Effector CD4-positive, alpha-beta T cell (primary cell): ENCODE measurements around the gene XPO4.
A peak's percentile ranks its signal among the peaks of the same experiment; 100 is the strongest.
"Not testable (repeated sequence)": the region's sequence is repeated elsewhere in the genome, so short reads cannot be mapped to it uniquely, and the experiment has no call there.

Experiments
- DNase-seq: peaks from one replicate; pipeline ENCODE4 v3.0.0-alpha.2; 2020
- total RNA-seq: gene quantifications from one replicate; lab custom pipeline; 2026; lab: John Stamatoyannopoulos, UW

XPO4 gene
- 90.4 reads per million, percentile 80 among the genes with 10 or more reads in this experiment for total RNA-seq

DNA sequence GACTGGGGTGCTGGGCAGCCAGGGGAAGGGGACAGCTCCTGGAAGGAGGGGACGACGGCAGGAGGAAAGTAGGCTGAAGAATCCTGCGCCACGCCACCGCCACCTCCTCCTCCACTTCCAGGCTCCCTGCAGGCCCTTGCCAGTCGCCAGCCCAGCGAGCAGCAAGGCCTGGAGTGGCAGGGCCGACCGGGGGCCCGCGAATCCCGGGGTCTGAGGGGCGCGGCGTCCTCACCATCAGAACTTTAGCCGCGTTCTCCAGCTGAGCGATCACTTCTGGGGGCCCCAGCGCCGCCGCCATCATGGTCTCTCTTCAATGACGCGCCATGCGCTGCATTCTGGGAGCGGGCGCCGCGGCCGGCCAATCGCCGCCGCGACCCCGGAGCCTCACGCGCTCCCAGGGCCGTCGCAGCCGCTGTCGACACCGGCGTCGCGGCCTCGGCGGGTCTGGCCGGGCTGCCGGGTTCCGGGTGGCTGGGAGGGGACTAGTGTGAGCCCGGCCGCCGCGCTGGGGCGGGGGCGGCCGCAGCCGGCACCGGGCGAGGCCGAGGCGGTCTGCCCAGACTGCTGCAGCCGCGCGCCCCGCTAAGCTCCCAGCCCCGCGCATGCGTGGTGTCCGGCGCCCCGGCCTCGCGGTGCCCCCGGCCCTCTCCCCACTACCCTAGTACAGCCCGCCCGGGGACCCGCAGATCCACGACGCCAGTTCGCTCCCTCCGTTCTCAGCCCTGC lies at the start of gene XPO4:
XPO4 (minus strand) TSS at position 309 of the 726 bp plus-strand sequence; CDS start at position 301, 8 bp downstream.
- DNase-seq, result peak; percentile 67

DNA sequence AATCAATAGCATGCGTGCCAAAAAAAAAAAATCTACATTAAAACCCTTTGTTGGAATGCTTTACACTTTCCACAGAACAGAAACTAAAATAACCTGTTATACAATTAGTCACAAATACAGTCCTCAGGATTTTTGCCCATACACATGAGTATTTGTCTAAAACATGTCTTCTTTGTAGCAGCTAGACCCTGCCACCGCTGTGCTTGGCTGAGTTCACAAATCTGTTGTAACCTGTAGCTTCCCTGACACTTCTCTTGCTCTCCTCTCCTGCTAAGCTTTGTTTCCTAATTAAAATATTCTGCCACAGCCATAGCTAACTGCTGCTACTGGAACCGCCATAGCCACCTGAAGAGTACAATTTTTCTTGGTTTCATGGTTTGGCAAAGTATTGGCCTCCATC lies 45.5 kb upstream of the XPO4 start:
- not testable (repeated sequence) for DNase-seq

- no peak for DNase-seq
Measured at GRCh38 chr13:20945952-20946383, 43.4 kb upstream of the XPO4 start.

DNA sequence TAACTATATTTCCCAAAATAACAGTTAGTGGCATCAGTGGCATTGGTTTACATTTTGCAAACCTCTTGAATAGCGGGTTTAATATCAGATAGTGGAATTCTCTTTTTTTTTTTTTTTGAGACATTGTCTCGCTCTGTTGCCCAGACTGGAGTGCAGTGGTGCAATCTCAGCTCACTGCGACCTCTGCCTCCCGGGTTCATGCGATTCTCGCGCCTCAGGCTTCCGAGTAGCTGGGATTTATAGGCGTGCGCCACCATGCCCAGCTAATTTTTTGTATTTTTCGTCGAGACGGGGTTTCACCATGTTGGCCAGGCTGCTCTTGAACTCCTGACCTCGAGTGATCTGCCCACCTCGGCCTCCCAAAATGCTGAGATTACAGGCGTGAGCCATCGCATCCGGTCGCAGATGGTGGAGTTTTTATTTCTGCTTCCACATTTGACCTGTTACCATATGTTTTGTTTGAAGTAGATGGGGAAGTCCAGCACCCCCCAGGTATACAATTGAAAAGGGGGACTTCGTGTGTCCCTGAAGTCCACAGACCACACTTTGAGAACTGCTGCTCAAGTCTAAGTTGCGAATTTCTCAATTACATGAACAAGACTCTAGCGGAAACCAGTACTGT lies 40.5 kb upstream of the XPO4 start:
- DNase-seq, result no peak

DNA sequence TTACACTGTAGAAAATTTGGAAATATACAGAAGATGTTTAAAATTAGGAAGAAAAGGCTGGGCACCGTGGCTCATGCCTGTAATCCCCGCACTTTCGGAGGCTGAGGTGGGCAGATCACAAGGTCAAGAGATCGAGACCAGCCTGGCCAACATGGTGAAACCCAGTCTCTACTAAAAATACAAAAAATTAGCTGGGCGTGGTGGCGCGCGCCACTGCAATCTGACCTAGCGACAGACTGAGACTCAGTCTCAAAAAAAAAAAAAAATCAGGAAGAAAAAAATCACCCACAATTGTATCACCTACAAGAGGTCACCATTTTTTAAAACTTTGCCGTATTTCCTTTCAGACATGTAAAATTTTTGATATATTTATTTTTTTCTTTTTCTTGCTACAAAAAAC lies 38.0 kb upstream of the XPO4 start:
- not testable (repeated sequence) for DNase-seq

DNA sequence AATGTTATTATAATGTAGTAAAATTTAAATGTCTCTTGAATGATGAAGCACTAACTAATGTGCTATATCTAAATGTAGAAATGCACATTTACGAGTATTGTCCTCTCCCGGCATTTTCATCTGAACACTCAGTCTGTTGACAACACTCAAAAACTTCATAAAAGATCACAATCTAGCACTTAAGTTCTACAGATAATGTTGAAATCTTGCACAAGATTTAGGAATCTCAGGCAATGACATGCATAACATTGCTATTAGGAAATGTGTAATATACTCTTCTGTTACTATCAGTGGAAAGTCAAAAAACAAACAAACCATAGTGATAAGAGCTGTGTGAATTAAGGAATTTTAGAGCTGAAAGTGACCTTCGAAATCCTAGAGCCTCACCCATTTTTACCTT lies 37.5 kb upstream of the XPO4 start:
- DNase-seq, result no peak

- no peak for DNase-seq
Measured at GRCh38 chr13:20939662-20940061, 37.1 kb upstream of the XPO4 start.

DNA sequence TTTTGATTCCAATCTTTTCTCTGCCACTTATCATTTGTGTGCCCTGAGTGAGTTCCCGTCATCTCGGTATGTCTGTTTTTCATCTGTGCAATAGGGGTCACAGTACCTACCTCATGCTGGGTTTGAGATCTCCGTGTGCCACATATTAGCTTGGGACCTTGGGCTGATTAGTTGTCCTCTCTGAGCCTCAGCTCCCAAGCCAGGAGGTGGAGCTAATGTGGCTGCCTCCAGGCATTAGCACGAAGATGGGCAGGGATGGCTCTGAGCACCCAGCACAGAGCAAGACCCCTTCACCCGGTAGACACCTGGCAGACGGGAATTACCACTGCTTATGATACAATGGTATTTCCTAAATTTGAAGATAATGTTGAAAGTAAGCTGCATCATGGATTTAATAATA lies 35.8 kb upstream of the XPO4 start:
- no peak for DNase-seq

DNA sequence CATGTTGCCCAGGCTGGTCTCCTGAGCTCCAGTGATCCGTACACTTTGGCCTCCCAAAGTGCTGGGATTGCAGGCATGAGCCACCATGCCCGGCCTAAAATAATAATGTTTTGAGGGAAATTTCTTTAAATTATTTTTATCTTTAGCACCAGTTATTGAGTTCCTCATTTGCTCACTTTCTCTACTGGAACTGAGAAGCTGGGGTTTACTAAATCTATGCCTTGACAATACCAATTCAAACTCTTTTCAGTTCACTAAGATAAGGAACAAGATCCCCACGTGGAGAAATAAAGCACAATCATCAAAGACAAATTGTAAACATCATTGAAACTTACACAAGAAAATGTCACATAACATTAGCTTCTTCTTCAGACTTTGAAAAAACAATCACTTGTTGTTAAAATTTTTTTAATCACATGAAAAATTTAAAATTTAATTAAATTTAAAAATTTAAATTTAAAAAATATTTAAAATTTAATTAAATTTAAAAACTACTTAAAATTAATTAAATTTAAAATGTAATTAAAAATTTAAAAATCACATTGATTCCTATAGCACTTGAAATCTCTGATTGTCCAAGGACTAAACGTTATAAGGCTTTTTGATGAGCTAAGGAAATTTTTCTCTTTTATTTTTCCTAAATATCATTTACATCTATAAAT lies 25.2 kb upstream of the XPO4 start:
- no peak for DNase-seq

- DNase-seq, result not testable (repeated sequence)
Measured at GRCh38 chr13:20925395-20925790, 22.8 kb upstream of the XPO4 start.

DNA sequence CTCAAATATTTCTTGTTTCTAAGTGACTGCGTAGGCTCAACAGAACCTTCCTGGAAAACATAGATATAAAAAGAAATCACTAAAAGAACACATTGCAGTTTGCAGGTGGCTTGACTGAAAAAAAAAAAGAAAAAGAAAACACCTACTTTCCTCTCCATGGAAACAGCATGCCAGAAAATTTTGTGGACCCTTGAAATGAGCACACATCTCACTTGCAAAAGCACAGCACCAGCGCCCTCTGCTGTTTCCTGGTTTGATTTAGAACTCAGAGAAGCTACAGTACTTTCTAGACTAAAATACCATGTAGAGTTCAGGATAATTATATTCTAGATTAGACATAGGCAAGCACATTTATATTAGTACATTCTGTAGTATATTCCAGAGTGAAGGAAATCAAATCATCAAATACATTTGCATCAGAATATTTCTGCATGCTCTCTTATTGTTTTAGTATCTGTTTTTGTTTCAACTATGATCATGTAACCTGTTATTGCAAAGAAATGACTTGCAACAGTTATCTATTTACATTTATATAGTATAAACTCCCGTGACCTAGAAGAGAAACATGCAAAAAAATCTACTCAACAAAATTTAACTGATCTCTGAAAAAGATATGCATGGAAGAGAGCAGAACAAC lies 22.3 kb upstream of the XPO4 start:
- DNase-seq, result peak; percentile 71

- no peak for DNase-seq
Measured at GRCh38 chr13:20923272-20923671, 20.7 kb upstream of the XPO4 start.

DNA sequence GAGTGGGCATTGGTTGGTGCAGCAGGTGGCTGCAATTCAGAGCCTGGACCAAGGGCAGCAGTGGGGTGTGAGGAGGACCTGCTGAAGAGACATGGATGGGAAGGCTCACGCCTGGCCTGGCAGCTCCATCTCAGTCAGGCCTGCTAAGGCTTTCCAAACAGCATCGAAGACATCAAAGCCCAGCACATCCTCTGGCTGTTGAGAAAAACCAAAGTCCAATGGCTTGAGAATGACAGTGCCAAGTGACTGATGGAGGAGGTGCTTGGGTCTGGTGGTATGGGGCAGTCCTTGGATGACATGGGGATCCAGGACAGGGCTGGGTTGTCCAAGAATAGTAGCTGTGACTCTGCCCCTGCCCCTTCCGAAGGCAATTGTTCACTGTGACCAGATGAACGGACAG lies 19.0 kb upstream of the XPO4 start:
- no peak for DNase-seq

GRCh38 chr13:20915676-20916075 lies 13.1 kb upstream of the XPO4 start:
- DNase-seq, result not testable (repeated sequence)

DNA sequence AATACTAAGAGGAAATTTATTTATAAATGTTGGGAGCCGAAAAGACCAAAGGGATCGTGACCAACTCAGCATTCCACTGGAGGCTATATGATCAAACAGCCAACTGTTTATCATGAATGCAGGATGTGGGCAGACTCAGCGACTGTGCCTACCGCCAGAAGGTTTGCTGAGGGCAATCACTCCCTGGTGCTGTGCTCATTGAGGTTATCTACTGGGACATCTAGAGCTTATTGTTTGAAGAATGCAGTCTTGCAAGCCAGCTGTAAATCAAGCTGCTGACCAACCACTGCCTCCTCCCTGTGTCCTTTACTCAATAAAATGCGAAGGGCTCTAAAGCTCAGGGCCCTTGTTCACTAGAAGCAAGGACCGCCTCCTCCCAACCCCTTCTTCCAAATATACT lies 8.5 kb upstream of the XPO4 start:
- DNase-seq, result no peak

DNA sequence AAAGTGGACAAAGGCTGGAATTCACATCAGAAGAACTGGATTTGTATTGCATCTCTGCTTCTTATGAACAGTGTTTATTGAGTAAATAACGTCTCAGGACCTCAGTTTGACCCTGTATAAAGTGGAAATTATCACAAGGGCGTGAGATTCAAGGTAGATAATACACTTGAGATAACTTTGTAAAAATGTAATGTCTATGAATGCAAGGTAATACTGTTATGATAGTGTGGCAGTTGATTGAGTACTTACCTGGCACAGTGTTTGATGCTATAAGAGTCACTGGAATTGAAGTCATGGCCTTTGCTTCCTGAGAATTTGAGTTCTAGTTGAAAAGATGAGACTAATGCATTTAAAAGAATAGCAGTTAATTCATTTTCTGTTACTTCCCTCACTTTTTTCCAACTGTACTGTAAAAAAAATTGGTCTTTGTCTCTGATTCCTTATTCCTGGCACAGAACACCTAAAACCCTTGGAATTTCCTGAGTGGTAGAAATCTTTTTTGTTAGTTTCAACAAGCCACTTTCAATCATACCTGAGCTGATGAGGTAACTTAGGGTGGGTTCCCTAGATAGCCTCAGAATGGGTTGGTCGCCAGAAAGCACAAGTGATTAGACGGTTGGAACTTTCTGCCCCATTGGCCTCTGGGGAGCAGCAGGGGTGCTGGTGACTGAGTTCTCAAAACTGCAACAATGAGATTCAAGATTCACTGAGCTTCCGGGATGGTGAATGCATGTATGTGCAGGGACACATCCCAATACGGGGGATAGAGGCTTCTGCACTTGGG lies 6.4 kb upstream of the XPO4 start:
- DNase-seq, result no peak

DNA sequence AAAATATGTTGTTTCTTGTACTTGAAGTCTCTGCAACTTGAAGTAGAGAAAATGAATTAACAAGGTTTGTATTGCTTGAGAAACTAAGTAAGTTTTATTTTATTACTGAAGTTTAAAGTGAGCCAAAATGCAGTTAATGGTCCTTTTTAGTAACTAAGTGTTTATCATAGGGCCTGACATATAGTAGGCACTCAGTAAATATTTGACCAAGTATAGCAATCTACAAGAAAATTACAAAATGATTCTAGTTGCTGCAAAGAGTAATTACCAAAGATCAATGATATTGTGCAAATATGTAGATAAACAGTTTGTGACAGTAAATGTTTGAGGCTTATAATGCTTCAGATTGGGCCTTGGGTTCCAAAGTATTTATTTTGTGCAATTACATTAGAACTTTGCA lies 2.4 kb upstream of the XPO4 start:
- DNase-seq, result no peak

- DNase-seq, result no peak
Measured at GRCh38 chr13:20903164-20903475, 574 bp upstream of the XPO4 start.

DNA sequence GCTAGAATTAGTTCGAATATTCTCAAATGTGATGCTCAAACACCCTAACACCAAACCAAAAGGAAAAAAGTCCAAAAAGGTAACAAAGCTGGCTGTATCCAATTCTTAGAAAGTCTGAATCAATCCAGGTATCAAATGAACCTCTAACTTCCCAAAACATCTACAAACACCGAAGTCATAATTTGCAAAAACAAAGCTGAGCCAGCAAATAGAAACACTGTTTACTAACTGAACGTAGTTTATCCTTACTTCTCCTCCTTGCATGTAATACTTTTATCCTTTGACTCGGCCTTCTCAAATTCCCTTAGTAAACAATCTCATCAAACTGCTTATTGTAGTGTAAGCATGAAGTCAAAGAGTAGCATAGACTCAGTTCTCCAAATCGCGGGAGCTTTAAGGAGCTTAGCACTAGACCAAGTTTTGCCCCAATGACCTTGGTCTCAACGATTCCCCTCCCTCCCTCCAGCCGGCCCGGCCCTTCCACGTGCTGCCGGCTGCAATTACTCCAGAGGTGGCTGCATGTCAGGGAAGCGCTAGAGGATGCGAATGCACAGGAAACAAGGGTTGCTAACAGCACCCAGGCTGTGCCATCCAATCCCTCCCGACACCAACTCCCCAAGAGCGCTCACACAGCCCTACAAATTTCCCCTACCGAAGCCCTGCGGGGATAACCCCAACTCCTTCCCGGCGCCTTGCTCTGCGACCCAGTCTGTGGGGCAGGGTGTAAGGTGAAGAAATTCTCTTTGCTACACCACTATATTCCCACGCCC lies 693 bp downstream of the XPO4 start:
- DNase-seq, result peak; percentile 6

DNA sequence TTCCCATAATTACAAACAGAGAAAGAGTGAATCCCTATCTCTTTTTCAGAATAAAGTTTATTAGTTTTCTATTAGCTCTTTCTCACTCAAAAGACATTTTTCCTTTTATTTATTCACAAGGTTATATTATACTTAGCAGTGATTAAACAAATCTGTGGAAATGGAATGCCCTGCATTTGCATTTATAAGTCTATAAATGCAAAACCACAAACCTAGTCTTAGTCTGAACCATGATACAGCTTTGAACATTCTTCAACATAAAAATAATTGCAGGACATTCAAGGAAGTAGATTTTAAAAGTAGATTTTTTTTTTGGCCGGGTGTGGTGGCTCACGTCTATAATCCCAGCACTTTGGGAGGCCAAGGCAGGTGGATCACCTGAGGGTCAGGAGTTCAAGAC lies 8.3 kb downstream of the XPO4 start:
- no peak for DNase-seq

DNA sequence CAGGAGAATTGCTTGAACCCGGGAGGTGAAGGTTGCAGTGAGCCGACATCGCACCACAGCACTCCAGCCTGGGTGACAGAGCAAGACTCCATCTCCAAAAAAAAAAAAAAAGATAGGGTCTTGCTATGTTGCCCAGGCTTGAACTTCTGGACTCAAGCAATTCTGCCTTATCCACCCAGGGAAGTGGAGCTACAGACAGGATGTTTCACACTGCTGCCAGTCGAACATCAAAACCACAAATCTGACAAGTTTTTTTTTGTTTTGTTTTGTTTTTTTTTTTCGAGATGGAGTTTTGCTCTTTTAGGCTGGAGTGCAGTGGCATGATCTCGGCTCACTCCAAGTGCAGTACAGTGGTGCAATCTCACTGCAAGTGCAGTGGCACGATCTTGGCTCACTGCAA lies 10.8 kb downstream of the XPO4 start:
- no peak for DNase-seq

GRCh38 chr13:20891034-20891433 lies 11.5 kb downstream of the XPO4 start:
- no peak for DNase-seq
